ENCODE measurements around the gene ARX. TPM values are rescaled to one million over a fixed set of nuclear protein-coding genes. Genes with fewer than 3 reads are reported as not detected.

ARX gene
- total and polyA plus RNA-seq, 2 of the 8 experiments (the other 6 are each of a cell fraction or from before 2014, with no cell fraction given): not detected

- TF ChIP-seq CHD7 (IDR thresholded peaks at IDR 0.05; ENCODE audit: insufficient replicate concordance, low read length) (no peak), CHD1 (IDR thresholded peaks at IDR 0.05; ENCODE audit: low read depth, low read length) (no peak), CREB1 (IDR thresholded peaks at IDR 0.05) (no peak), ZNF274 (IDR thresholded peaks at IDR 0.05; ENCODE audit: borderline replicate concordance, extremely low read depth, low read length) (no peak), BRCA1 (IDR thresholded peaks at IDR 0.05; ENCODE audit: low read depth, low read length) (no peak), FOSL1 (IDR thresholded peaks at IDR 0.05; ENCODE audit: insufficient read depth, low read depth, low read length) (no peak), TAF1 (IDR thresholded peaks at IDR 0.05; ENCODE audit: low read depth, low read length) (no peak), TEAD4 (IDR thresholded peaks at IDR 0.05; ENCODE audit: low read depth, low read length) (no peak), SIRT6 (IDR thresholded peaks at IDR 0.05; ENCODE audit: low read length) (no peak), SIX5 (IDR thresholded peaks at IDR 0.05; ENCODE audit: low read depth, low read length) (no peak)
- TF ChIP-seq, protein P1, sequence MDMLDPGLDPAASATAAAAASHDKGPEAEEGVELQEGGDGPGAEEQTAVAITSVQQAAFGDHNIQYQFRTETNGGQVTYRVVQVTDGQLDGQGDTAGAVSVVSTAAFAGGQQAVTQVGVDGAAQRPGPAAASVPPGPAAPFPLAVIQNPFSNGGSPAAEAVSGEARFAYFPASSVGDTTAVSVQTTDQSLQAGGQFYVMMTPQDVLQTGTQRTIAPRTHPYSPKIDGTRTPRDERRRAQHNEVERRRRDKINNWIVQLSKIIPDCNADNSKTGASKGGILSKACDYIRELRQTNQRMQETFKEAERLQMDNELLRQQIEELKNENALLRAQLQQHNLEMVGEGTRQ (IDR thresholded peaks at IDR 0.05; ENCODE audit: low read length): no peak
Measured at GRCh38 chrX:24969812-24970211, 46.0 kb downstream of the ARX start (continued).
